K562 (cell line): ENCODE data around the gene IKZF3.

ENCODE experiments used
- BRCA1 ChIP-seq, 2 experiments: fragments of 450-650 bp in 1 of 2; sonication (generic) in 1 of 2; formaldehyde crosslinking in 1 of 2; IDR thresholded peaks; 2 replicates each; pipeline versions ENCODE4 v1.5.0 to v1.6.1; 2017 to 2020; ENCODE audit warnings: mild to moderate bottlenecking in 1 of 2, missing genetic modification reagents in 1 of 2
- ZNF174 ChIP-seq: fragments of 250-450 bp; sonication (Bioruptor Pico); IDR thresholded peaks from 2 replicates; pipeline ENCODE4 v1.4.0; 2020; ENCODE audit warnings: mild to moderate bottlenecking
- ZNF3 ChIP-seq: fragments of 250-450 bp; sonication (Bioruptor Pico); IDR thresholded peaks from 2 replicates; pipeline ENCODE4 v1.5.0; 2021; ENCODE audit warnings: mild to moderate bottlenecking, moderate library complexity
- TF ChIP-seq, protein P1 (sequence below), 3 experiments: IDR thresholded peaks in 2 of 3; conservative IDR thresholded peaks in 1 of 3; 2 replicates each; pipeline ENCODE4 v1.5.1; 2011 to 2012; ENCODE audit warnings: low read length in 3 of 3, mild to moderate bottlenecking in 3 of 3, control low read depth in 2 of 3, improper control_type of control experiment in 1 of 3, inconsistent platforms in 1 of 3, low read depth in 1 of 3, mixed read lengths in 1 of 3, moderate library complexity in 1 of 3; ENCODE audit not compliant: insufficient read depth in 2 of 3

DNA sequence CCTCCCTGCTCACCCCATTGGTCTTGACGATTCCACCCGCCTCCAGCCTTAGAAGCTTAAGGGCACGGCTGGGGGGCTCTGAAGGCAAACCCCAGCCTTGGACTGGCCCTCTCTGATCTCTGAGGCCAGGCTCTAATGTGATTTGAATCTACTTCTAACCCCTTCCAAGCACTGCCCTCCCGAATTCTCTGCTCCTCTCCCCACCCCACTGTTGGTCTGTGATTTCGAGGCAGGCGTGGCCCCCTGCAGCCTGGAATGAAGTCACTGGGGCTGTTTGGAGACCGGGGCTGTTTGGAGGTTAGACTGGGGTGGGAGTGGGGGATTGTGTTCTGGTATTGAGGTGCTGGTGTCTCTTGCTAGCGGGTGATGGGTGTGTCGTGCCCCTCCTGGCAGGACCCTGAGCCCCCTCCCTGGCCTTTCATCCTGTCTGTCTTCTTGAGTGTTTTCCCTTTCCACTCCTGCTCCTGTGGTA, 124.2 kb downstream of the IKZF3 start:
- TF ChIP-seq, protein P1, sequence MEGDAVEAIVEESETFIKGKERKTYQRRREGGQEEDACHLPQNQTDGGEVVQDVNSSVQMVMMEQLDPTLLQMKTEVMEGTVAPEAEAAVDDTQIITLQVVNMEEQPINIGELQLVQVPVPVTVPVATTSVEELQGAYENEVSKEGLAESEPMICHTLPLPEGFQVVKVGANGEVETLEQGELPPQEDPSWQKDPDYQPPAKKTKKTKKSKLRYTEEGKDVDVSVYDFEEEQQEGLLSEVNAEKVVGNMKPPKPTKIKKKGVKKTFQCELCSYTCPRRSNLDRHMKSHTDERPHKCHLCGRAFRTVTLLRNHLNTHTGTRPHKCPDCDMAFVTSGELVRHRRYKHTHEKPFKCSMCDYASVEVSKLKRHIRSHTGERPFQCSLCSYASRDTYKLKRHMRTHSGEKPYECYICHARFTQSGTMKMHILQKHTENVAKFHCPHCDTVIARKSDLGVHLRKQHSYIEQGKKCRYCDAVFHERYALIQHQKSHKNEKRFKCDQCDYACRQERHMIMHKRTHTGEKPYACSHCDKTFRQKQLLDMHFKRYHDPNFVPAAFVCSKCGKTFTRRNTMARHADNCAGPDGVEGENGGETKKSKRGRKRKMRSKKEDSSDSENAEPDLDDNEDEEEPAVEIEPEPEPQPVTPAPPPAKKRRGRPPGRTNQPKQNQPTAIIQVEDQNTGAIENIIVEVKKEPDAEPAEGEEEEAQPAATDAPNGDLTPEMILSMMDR (IDR thresholded peaks at IDR 0.05 in 2 of 3, conservative IDR thresholded peaks at IDR 0.05 in 1 of 3; ENCODE audit: insufficient read depth in 2 of 3, low read depth in 1 of 3, low read length in 3 of 3) = no peak
- TF ChIP-seq ZNF3 (CRISPR knock-in tag) (no peak), BRCA1 (IDR thresholded peaks at IDR 0.05) (no peak), BRCA1 (CRISPR knock-in tag; IDR thresholded peaks at IDR 0.05) (no peak), ZNF174 (CRISPR knock-in tag) (no peak)
